Hepatocyte (in vitro differentiated cells): ENCODE data around the gene RBBP5. TPM values are rescaled to one million over a fixed set of nuclear protein-coding genes. Genes with fewer than 3 reads are reported as not detected.

Experiments used
- DNase-seq: peaks from one replicate; pipeline ENCODE4 v3.0.0-alpha.2; 2016; ENCODE audit warnings: low spot score
- H2AFZ ChIP-seq: fragments of 200-600 bp; sonication (generic); 2 replicates; pipeline ENCODE4 v1.6.0; 2016; ENCODE audit warnings: antibody characterized with exemption, mild to moderate bottlenecking
- H3K27ac ChIP-seq: fragments of 200-600 bp; sonication (generic); 2 replicates; pipeline ENCODE4 v1.5.1; 2016; ENCODE audit warnings: mild to moderate bottlenecking
- H3K27me3 ChIP-seq: fragments of 200-600 bp; sonication (generic); 2 replicates; pipeline ENCODE4 v1.6.1; 2016
- H3K36me3 ChIP-seq: fragments of 200-600 bp; sonication (generic); replicated peaks from 2 replicates; pipeline ENCODE4 v1.5.1; 2016; ENCODE audit warnings: low read depth; ENCODE audit not compliant: insufficient read depth
- H3K4me1 ChIP-seq: fragments of 200-600 bp; sonication (generic); 2 replicates; pipeline ENCODE4 v1.5.1; 2016; ENCODE audit warnings: mild to moderate bottlenecking, moderate library complexity; ENCODE audit not compliant: insufficient read depth
- H3K4me2 ChIP-seq: fragments of 200-600 bp; sonication (generic); 2 replicates; pipeline ENCODE4 v1.6.0; 2016
- H3K4me3 ChIP-seq: fragments of 200-600 bp; sonication (generic); 2 replicates; pipeline ENCODE4 v1.5.1; 2016; ENCODE audit warnings: mild to moderate bottlenecking
- H3K79me2 ChIP-seq: fragments of 200-600 bp; sonication (generic); 2 replicates; pipeline ENCODE4 v1.6.0; 2017; ENCODE audit warnings: mild to moderate bottlenecking
- H3K9me2 ChIP-seq: fragments of 200-600 bp; sonication (generic); replicated peaks from 2 replicates; pipeline ENCODE4 v1.6.0; 2017; ENCODE audit warnings: mild to moderate bottlenecking; ENCODE audit not compliant: insufficient read depth
- H3K9me3 ChIP-seq: fragments of 200-600 bp; sonication (generic); 2 replicates; pipeline ENCODE4 v1.5.1; 2016; ENCODE audit warnings: low read depth, mild to moderate bottlenecking
- H4K20me1 ChIP-seq: fragments of 200-600 bp; sonication (generic); 2 replicates; pipeline ENCODE4 v1.6.0; 2016; ENCODE audit warnings: mild to moderate bottlenecking; ENCODE audit not compliant: insufficient read depth, poor library complexity, severe bottlenecking
- CTCF ChIP-seq: fragments of 200-600 bp; sonication (generic); IDR thresholded peaks from 2 replicates; pipeline ENCODE4 v1.5.1; 2016; ENCODE audit warnings: antibody characterized with exemption, mild to moderate bottlenecking; ENCODE audit not compliant: poor library complexity
- EZH2 ChIP-seq: fragments of 200-600 bp; sonication (generic); IDR thresholded peaks from 2 replicates; pipeline ENCODE4 v1.6.1; 2016; ENCODE audit warnings: antibody characterized with exemption, mild to moderate bottlenecking, borderline replicate concordance
- EZH2phosphoT487 ChIP-seq: fragments of 200-600 bp; sonication (generic); IDR thresholded peaks from one replicate; pipeline ENCODE4 v1.6.1; 2018; ENCODE audit warnings: antibody characterized with exemption, mild to moderate bottlenecking, low read depth, moderate library complexity; ENCODE audit not compliant: unreplicated experiment, severe bottlenecking
- WGBS: methylation state at CpG from one replicate; pipeline ENCODE4 v1.1.6; 2016; ENCODE audit warnings: low lambda C conversion rate; ENCODE audit errors: missing lambda C conversion rate; 5-methylcytosine and 5-hydroxymethylcytosine counted together
- polyA plus RNA-seq: library from polyadenylated mRNA; unstranded; fragments of >200 nt; fragmentation: Nextera tagmentation; extraction: Ambion mirVana; gene quantifications from 2 replicates; pipeline ENCODE4 v1.2.1, GENCODE V29; 2016
- total RNA-seq: library from RNA; depleted of rRNA; stranded (reverse); fragments of >200 nt; gene quantifications from 2 replicates; pipeline ENCODE4 v1.2.3, GENCODE V29; 2014

RBBP5 gene
- total and polyA plus RNA-seq, 2 experiments from 2014 or later = 9.0 to 15.3 TPM

- Histone ChIP-seq H3K79me2 (no peaks in the 10 kb centered on the region), H3K4me3 (no peak overlapping the region), H3K4me1 (no peaks in the 10 kb centered on the region), H3K4me2 (no peak overlapping the region), H3K27ac (no peak overlapping the region), H3K9me2 (no peaks in the 10 kb centered on the region), H3K36me3 (no peaks in the 10 kb centered on the region), H4K20me1 (no peaks in the 10 kb centered on the region), H3K9me3 (no peaks in the 10 kb centered on the region), H2AFZ (peak overlapping the region; percentile 64), H3K27me3 (no peaks in the 10 kb centered on the region)
- WGBS = 84% methylated on average over 13 of the region's 14 CpGs
- DNase-seq = no peak
- no peak for TF ChIP-seq CTCF
- TF ChIP-seq EZH2phosphoT487 = no peak
- TF ChIP-seq EZH2 = no peak
Observed at GRCh38 chr1:205061227-205061626, 60.6 kb downstream of the RBBP5 start.

GRCh38 chr1:205060746-205061145, 61.0 kb downstream of the RBBP5 start:
- Histone ChIP-seq H3K4me1 (no peaks in the 10 kb centered on the region), H3K9me3 (no peaks in the 10 kb centered on the region), H3K4me3 (no peak overlapping the region), H3K79me2 (no peaks in the 10 kb centered on the region), H4K20me1 (no peaks in the 10 kb centered on the region), H3K9me2 (no peaks in the 10 kb centered on the region), H3K27me3 (no peaks in the 10 kb centered on the region), H2AFZ (no peak overlapping the region), H3K27ac (no peak overlapping the region), H3K4me2 (no peak overlapping the region), H3K36me3 (no peaks in the 10 kb centered on the region)
- DNase-seq = no peak
- WGBS = 94% methylated on average over 10 of the region's 10 CpGs
- no peak for TF ChIP-seq EZH2
- TF ChIP-seq EZH2phosphoT487 = no peak
- TF ChIP-seq CTCF = no peak

GRCh38 chr1:205059660-205060059, 62.1 kb downstream of the RBBP5 start:
- TF ChIP-seq EZH2phosphoT487 (no peak), CTCF (no peak), EZH2 (no peak)
- 93% methylated on average over 6 of the region's 6 CpGs for WGBS
- Histone ChIP-seq H3K9me2 (no peaks in the 10 kb centered on the region), H4K20me1 (no peaks in the 10 kb centered on the region), H3K27ac (no peak overlapping the region), H3K27me3 (no peaks in the 10 kb centered on the region), H3K4me2 (no peak overlapping the region), H3K4me3 (no peak overlapping the region), H3K9me3 (no peaks in the 10 kb centered on the region), H2AFZ (no peak overlapping the region), H3K4me1 (no peaks in the 10 kb centered on the region), H3K36me3 (no peaks in the 10 kb centered on the region), H3K79me2 (no peaks in the 10 kb centered on the region)
- no peak for DNase-seq

GRCh38 chr1:205058853-205059252, 62.9 kb downstream of the RBBP5 start:
- no peak overlapping the region for H2AFZ ChIP-seq
- H3K36me3 ChIP-seq = no peaks in the 10 kb centered on the region
- H3K27ac ChIP-seq = no peak overlapping the region
- no peaks in the 10 kb centered on the region for H3K9me3 ChIP-seq
- 95% methylated on average over 12 of the region's 12 CpGs for WGBS
- no peaks in the 10 kb centered on the region for H3K9me2 ChIP-seq
- H4K20me1 ChIP-seq = no peaks in the 10 kb centered on the region
- H3K4me2 ChIP-seq = no peak overlapping the region
- no peak for TF ChIP-seq EZH2
- TF ChIP-seq CTCF = no peak
- no peak for TF ChIP-seq EZH2phosphoT487
- H3K79me2 ChIP-seq = no peaks in the 10 kb centered on the region
- no peaks in the 10 kb centered on the region for H3K4me1 ChIP-seq
- DNase-seq = no peak
- no peak overlapping the region for H3K4me3 ChIP-seq
- H3K27me3 ChIP-seq = no peaks in the 10 kb centered on the region
